Activated B cell treated with CpG ODN at 0.5 μM for 24 hours (primary cell): ENCODE data around the gene F13A1. TPM values are rescaled to one million over a fixed set of nuclear protein-coding genes. Genes with fewer than 3 reads are reported as not detected.

Experiments
- ATAC-seq: fragments of 200-7000 bp; cut with Tn5 transposase; one replicate; pipeline ENCODE4 v1.10.0; 2021; ENCODE audit warnings: low read depth, mild to moderate bottlenecking, moderate library complexity
- CTCF ChIA-PET: fragments of 350-600 bp; sonication (Branson Sonifier 250); formaldehyde crosslinking; loops from one replicate; lab custom pipeline; 2021; ENCODE audit warnings: antibody characterized with exemption; lab: Charles Lee
- POLR2A ChIA-PET: fragments of 350-600 bp; sonication (Branson Sonifier 250); formaldehyde crosslinking; loops from one replicate; lab custom pipeline; 2021; ENCODE audit warnings: antibody characterized with exemption; lab: Charles Lee
- DNase-seq: peaks from one replicate; pipeline ENCODE4 v3.0.0; 2022
- H3K27ac Mint-ChIP-seq: one replicate; pipeline ENCODE4 v1.8.0; 2020; ENCODE audit warnings: mixed read lengths
- H3K27me3 Mint-ChIP-seq: one replicate; pipeline ENCODE4 v1.8.0; 2021; ENCODE audit warnings: mixed read lengths
- H3K36me3 Mint-ChIP-seq: one replicate; pipeline ENCODE4 v1.8.0; 2021; ENCODE audit warnings: low read depth, mixed read lengths
- H3K4me1 Mint-ChIP-seq: one replicate; pipeline ENCODE4 v1.8.0; 2021; ENCODE audit warnings: mixed read lengths
- H3K4me3 Mint-ChIP-seq: one replicate; pipeline ENCODE4 v1.8.0; 2020; ENCODE audit warnings: mild to moderate bottlenecking, mixed read lengths
- H3K9me3 Mint-ChIP-seq: one replicate; pipeline ENCODE4 v1.8.0; 2020; ENCODE audit warnings: mixed read lengths
- CTCF ChIP-seq: fragments of 200-600 bp; IDR thresholded peaks from one replicate; pipeline ENCODE4 v1.8.0; 2022; ENCODE audit warnings: antibody characterized with exemption, mild to moderate bottlenecking
- intact Hi-C: fragments of 100-400 bp; cut with micrococcal nuclease; formaldehyde crosslinking; loops from one replicate; pipeline ENCODE4 v1.15.1; 2024
- total RNA-seq: library from RNA; stranded (reverse); gene quantifications from 2 replicates; pipeline ENCODE4 v1.2.3, GENCODE V29; 2022

F13A1 gene
- total RNA-seq, 1 donor from 2014 or later: 0.75 TPM

GRCh38 chr6:6236730-6237469 lies 83.6 kb downstream of the F13A1 start:
- H3K9me3 Mint-ChIP-seq: peaks cover 10% of the 10 kb centered on the region
- peaks cover 8% of the 10 kb centered on the region for H3K27me3 Mint-ChIP-seq
- no peaks in the 10 kb centered on the region for H3K36me3 Mint-ChIP-seq
- ATAC-seq: no peak
- H3K4me1 Mint-ChIP-seq: no peaks in the 10 kb centered on the region
- POLR2A ChIA-PET: no interaction called here
- no peak for TF ChIP-seq CTCF
- H3K4me3 Mint-ChIP-seq: no peak overlapping the region
- no peak for DNase-seq
- intact Hi-C loops: no loop called here
- no peak overlapping the region for H3K27ac Mint-ChIP-seq
- CTCF ChIA-PET: no interaction called here

- Mint-ChIP-seq H3K4me1 (no peaks in the 10 kb centered on the region), H3K36me3 (no peaks in the 10 kb centered on the region), H3K27me3 (peaks cover 13% of the 10 kb centered on the region), H3K9me3 (peaks cover 12% of the 10 kb centered on the region), H3K4me3 (no peak overlapping the region), H3K27ac (no peak overlapping the region)
- POLR2A ChIA-PET: no interaction called here
- CTCF ChIA-PET: no interaction called here
- intact Hi-C loops: no loop called here
- ATAC-seq (no peak), DNase-seq (no peak)
- TF ChIP-seq CTCF: no peak
These were observed 84.7 kb downstream of the F13A1 start for GRCh38 chr6:6235786-6236185.

GRCh38 chr6:6234963-6235362 lies 85.5 kb downstream of the F13A1 start:
- no peak for TF ChIP-seq CTCF
- peaks cover 17% of the 10 kb centered on the region for H3K27me3 Mint-ChIP-seq
- H3K4me3 Mint-ChIP-seq: no peak overlapping the region
- H3K27ac Mint-ChIP-seq: no peak overlapping the region
- no peaks in the 10 kb centered on the region for H3K4me1 Mint-ChIP-seq
- POLR2A ChIA-PET: no interaction called here
- intact Hi-C loops: no loop called here
- DNase-seq: no peak
- no peaks in the 10 kb centered on the region for H3K36me3 Mint-ChIP-seq
- ATAC-seq: no peak
- H3K9me3 Mint-ChIP-seq: peaks cover 12% of the 10 kb centered on the region
- CTCF ChIA-PET: no interaction called here

GRCh38 chr6:6230286-6230685 lies 90.2 kb downstream of the F13A1 start:
- intact Hi-C loops: no loop called here
- ChIA-PET POLR2A (no interaction called here), CTCF (no interaction called here)
- no peak for DNase-seq
- Mint-ChIP-seq H3K36me3 (no peaks in the 10 kb centered on the region), H3K4me1 (no peaks in the 10 kb centered on the region), H3K27ac (no peak overlapping the region), H3K9me3 (peaks cover 12% of the 10 kb centered on the region), H3K4me3 (no peak overlapping the region), H3K27me3 (peaks cover 34% of the 10 kb centered on the region)
- TF ChIP-seq CTCF: no peak
- ATAC-seq: no peak

GRCh38 chr6:6227896-6228295 lies 92.6 kb downstream of the F13A1 start:
- no peak for DNase-seq
- ChIA-PET CTCF (interaction anchor here (0.8 kb wide), 1 partner anchor 285 kb away, joined by 3 read pairs; no protein-coding TSS in a partner anchor), POLR2A (no interaction called here)
- Mint-ChIP-seq H3K9me3 (peaks cover 3% of the 10 kb centered on the region), H3K36me3 (no peaks in the 10 kb centered on the region), H3K4me3 (no peak overlapping the region), H3K27ac (no peak overlapping the region), H3K27me3 (peaks cover 41% of the 10 kb centered on the region), H3K4me1 (no peaks in the 10 kb centered on the region)
- intact Hi-C loops: no loop called here
- TF ChIP-seq CTCF: no peak
- ATAC-seq: no peak
